Common myeloid progenitor, CD34-positive (primary cell): ENCODE data around the gene FAM168B.
"Not testable (repeated sequence)": the region's sequence is repeated elsewhere in the genome, so short reads cannot be mapped to it uniquely, and the experiment has no call there.

Source experiments
- CTCF ChIA-PET: fragments of 350-600 bp; sonication (Branson Sonifier 250); formaldehyde crosslinking; loops from one replicate; lab custom pipeline; 2021; ENCODE audit warnings: antibody characterized with exemption; lab: Charles Lee
- POLR2A ChIA-PET: fragments of 350-600 bp; sonication (Branson Sonifier 250); formaldehyde crosslinking; loops from one replicate; lab custom pipeline; 2021; ENCODE audit warnings: antibody characterized with exemption; lab: Charles Lee
- DNase-seq, 3 donors: peaks; one replicate each; pipeline versions ENCODE4 v3.0.0 to v3.0.0-alpha.2; 2013
- H3K27ac ChIP-seq, 2 experiments: 1 replicate in 1 of 2; 2 replicates in 1 of 2; pipeline ENCODE4 v1.7.0; 2013; ENCODE audit warnings: inconsistent platforms in 2 of 2, low read length in 2 of 2, mild to moderate bottlenecking in 2 of 2, low read depth in 1 of 2, moderate library complexity in 1 of 2; ENCODE audit not compliant: severe bottlenecking in 2 of 2, insufficient read depth in 1 of 2, poor library complexity in 1 of 2
- H3K27me3 ChIP-seq, 5 experiments: replicated peaks in 2 of 5; 1 replicate in 3 of 5; 2 replicates in 2 of 5; pipeline versions ENCODE4 v1.6.1 to v1.7.0; 2013; ENCODE audit warnings: low read length in 4 of 5, mild to moderate bottlenecking in 2 of 5, moderate library complexity in 2 of 5, inconsistent platforms in 1 of 5; ENCODE audit not compliant: insufficient read depth in 5 of 5, control insufficient read depth in 4 of 5
- H3K36me3 ChIP-seq, 4 experiments: 1 replicate in 2 of 4; 2 replicates in 2 of 4; pipeline versions ENCODE4 v1.6.1 to v1.7.0; 2013; ENCODE audit warnings: low read length in 3 of 4, control low read depth in 1 of 4, mild to moderate bottlenecking in 1 of 4; ENCODE audit not compliant: control insufficient read depth in 4 of 4, insufficient read depth in 4 of 4
- H3K4me1 ChIP-seq, 4 experiments: 1 replicate in 3 of 4; 2 replicates in 1 of 4; pipeline versions ENCODE4 v1.6.1 to v1.7.1; 2013; ENCODE audit warnings: low read length in 3 of 4, mild to moderate bottlenecking in 3 of 4, control low read depth in 1 of 4, inconsistent platforms in 1 of 4, moderate library complexity in 1 of 4; ENCODE audit not compliant: control insufficient read depth in 4 of 4, insufficient read depth in 4 of 4; ENCODE audit errors: control extremely low read depth in 1 of 4
- H3K4me3 ChIP-seq, 7 experiments: 1 replicate in 4 of 7; 2 replicates in 3 of 7; pipeline versions ENCODE4 v1.5.1 to v1.7.0; 2013; ENCODE audit warnings: mild to moderate bottlenecking in 7 of 7, low read length in 6 of 7, moderate library complexity in 6 of 7, inconsistent platforms in 2 of 7, low read depth in 2 of 7, control low read depth in 1 of 7; ENCODE audit not compliant: insufficient read depth in 4 of 7, control insufficient read depth in 1 of 7; ENCODE audit errors: extremely low read depth in 1 of 7
- H3K9me3 ChIP-seq, 5 experiments: 1 replicate in 4 of 5; 2 replicates in 1 of 5; pipeline versions ENCODE4 v1.6.1 to v1.7.1; 2013; ENCODE audit warnings: low read length in 4 of 5, mild to moderate bottlenecking in 2 of 5, inconsistent platforms in 1 of 5, low read depth in 1 of 5, moderate library complexity in 1 of 5; ENCODE audit not compliant: control insufficient read depth in 4 of 5, insufficient read depth in 2 of 5; ENCODE audit errors: control extremely low read depth in 1 of 5
- WGBS: methylation state at CpG from one replicate; pipeline ENCODE4 v1.1.5; 2013; ENCODE audit not compliant: insufficient coverage; 5-methylcytosine and 5-hydroxymethylcytosine counted together

Gene FAM168B

GRCh38 chr2:131114950-131115349 lies 21.7 kb upstream of the FAM168B start:
- CTCF ChIA-PET = interaction anchor here (1.3 kb wide), 1 partner anchor 8 kb away, joined by 3 read pairs; no protein-coding TSS in a partner anchor

GRCh38 chr2:131113566-131114227 lies 20.4 kb upstream of the FAM168B start:
- no peak overlapping the region for H3K4me3 ChIP-seq
- H3K4me1 ChIP-seq = peaks cover 2 to 14% (median 10%) of the 10 kb centered on the region in 4 experiments
- WGBS = 93% methylated on average over 6 of the region's 7 CpGs
- H3K27ac ChIP-seq = no peak overlapping the region
- ChIA-PET CTCF (interaction anchor here (1.3 to 1.7 kb wide), 3 partner anchors 9 to 21 kb away, joined by 3 to 8 read pairs (median 4); partner anchors contain the start of gene PLEKHB2), POLR2A (no interaction called here)
- peaks cover 0 to 9% (median 2%) of the 10 kb centered on the region in 5 experiments for H3K9me3 ChIP-seq
- no peak for DNase-seq
- H3K27me3 ChIP-seq = no peaks in the 10 kb centered on the region
- peaks cover 0 to 27% (median 16%) of the 10 kb centered on the region in 4 experiments for H3K36me3 ChIP-seq

More at GRCh38 chr2:131114950-131115349, 21.7 kb upstream of the FAM168B start:
- H3K9me3 ChIP-seq, H3K4me3 ChIP-seq, POLR2A ChIA-PET, H3K27ac ChIP-seq, H3K27me3 ChIP-seq: not testable (repeated sequence)
- 100% methylated on average over 3 of the region's 3 CpGs for whole genome bisulfite sequencing
- DNase-seq = peak in 2 of 3 donors; percentile 12 to 46
- Histone ChIP-seq H3K4me1 (peaks cover 2 to 14% (median 10%) of the 10 kb centered on the region in 4 experiments), H3K36me3 (peaks cover 0 to 22% (median 16%) of the 10 kb centered on the region in 4 experiments)

- Histone ChIP-seq H3K27me3 (no peaks in the 10 kb centered on the region), H3K4me1 (peaks cover 2 to 14% (median 10%) of the 10 kb centered on the region in 4 experiments), H3K4me3 (no peak overlapping the region), H3K36me3 (peaks cover 0 to 28% (median 16%) of the 10 kb centered on the region in 4 experiments), H3K27ac (peak overlapping the region in 1 of 2 experiments; percentile 25), H3K9me3 (peaks cover 0 to 9% (median 2%) of the 10 kb centered on the region in 5 experiments)
- ChIA-PET POLR2A (no interaction called here), CTCF (interaction anchor here (0.7 to 1.7 kb wide), 4 partner anchors 8 to 24 kb away, joined by 3 to 8 read pairs (median 4); partner anchors contain the start of gene PLEKHB2)
- DNase-seq = no peak
- 0% methylated on average over 2 of the region's 2 CpGs for WGBS
Measured at GRCh38 chr2:131112529-131112928, 19.3 kb upstream of the FAM168B start.

- H3K9me3 ChIP-seq = no peaks in the 10 kb centered on the region
- H3K27me3 ChIP-seq = no peaks in the 10 kb centered on the region
- WGBS = 2% methylated on average over 13 of the region's 19 CpGs
- peaks cover 0 to 12% (median 2%) of the 10 kb centered on the region in 4 experiments for H3K36me3 ChIP-seq
- ChIA-PET CTCF (interaction anchor here (1.0 to 1.1 kb wide), 2 partner anchors 9 to 16 kb away, joined by 3 read pairs; no protein-coding TSS in a partner anchor), POLR2A (interaction anchor here (0.6 to 0.8 kb wide), 2 partner anchors 13 to 34 kb away, joined by 3 to 5 read pairs; partner anchors contain the start of gene FAM168B)
- peak overlapping the region; percentile 84 to 93 for H3K27ac ChIP-seq
- peaks cover 17 to 30% (median 23%) of the 10 kb centered on the region in 4 experiments for H3K4me1 ChIP-seq
- H3K4me3 ChIP-seq = peak overlapping the region; percentile 86 to 100 (median 93)
- peak; percentile 30 to 72 (median 63) for DNase-seq
Measured at GRCh38 chr2:131105950-131106801, 12.9 kb upstream of the FAM168B start.

- Histone ChIP-seq H3K9me3 (no peaks in the 10 kb centered on the region), H3K27ac (peak within 1 kb of the TSS; percentile 84 to 93), H3K4me3 (peak within 1 kb of the TSS; percentile 86 to 100 (median 93)), H3K27me3 (no peaks in the 10 kb centered on the region), H3K4me1 (peaks cover 17 to 30% (median 23%) of the 10 kb centered on the region in 4 experiments), H3K36me3 (peaks cover 0 to 12% (median 1%) of the 10 kb centered on the region in 4 experiments)
- POLR2A ChIA-PET = interaction anchor here (0.6 kb wide), 1 partner anchor 35 kb away, joined by 5 read pairs; no protein-coding TSS in a partner anchor
- CTCF ChIA-PET = interaction anchor here (1.0 to 1.8 kb wide), 3 partner anchors 7 to 18 kb away, joined by 3 to 8 read pairs (median 3); no protein-coding TSS in a partner anchor
- peak; percentile 88 to 89 (median 89) for DNase-seq
- under 1% methylated on average over 66 of the region's 66 CpGs for WGBS
Measured at GRCh38 chr2:131105156-131105949, 12.1 kb upstream of the FAM168B start, which contains the start of gene PLEKHB2. Gene PLEKHB2, plus strand, starts transcription at chr2:131105336. Its CDS starts 15,606 bp downstream, at chr2:131120942.
